HG02943 (cell line): Measurements from ENCODE around the gene AIDA.
"Not testable (repeated sequence)": the region's sequence is repeated elsewhere in the genome, so short reads cannot be mapped to it uniquely, and the experiment has no call there.

Experiments
- ATAC-seq: cut with Tn5 transposase; IDR thresholded peaks from one replicate; pipeline ENCODE4 v1.9.1; 2021; ENCODE audit warnings: mild to moderate bottlenecking, low read depth, moderate library complexity; ENCODE audit not compliant: unreplicated experiment

AIDA gene, protein sequence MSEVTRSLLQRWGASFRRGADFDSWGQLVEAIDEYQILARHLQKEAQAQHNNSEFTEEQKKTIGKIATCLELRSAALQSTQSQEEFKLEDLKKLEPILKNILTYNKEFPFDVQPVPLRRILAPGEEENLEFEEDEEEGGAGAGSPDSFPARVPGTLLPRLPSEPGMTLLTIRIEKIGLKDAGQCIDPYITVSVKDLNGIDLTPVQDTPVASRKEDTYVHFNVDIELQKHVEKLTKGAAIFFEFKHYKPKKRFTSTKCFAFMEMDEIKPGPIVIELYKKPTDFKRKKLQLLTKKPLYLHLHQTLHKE

DNA sequence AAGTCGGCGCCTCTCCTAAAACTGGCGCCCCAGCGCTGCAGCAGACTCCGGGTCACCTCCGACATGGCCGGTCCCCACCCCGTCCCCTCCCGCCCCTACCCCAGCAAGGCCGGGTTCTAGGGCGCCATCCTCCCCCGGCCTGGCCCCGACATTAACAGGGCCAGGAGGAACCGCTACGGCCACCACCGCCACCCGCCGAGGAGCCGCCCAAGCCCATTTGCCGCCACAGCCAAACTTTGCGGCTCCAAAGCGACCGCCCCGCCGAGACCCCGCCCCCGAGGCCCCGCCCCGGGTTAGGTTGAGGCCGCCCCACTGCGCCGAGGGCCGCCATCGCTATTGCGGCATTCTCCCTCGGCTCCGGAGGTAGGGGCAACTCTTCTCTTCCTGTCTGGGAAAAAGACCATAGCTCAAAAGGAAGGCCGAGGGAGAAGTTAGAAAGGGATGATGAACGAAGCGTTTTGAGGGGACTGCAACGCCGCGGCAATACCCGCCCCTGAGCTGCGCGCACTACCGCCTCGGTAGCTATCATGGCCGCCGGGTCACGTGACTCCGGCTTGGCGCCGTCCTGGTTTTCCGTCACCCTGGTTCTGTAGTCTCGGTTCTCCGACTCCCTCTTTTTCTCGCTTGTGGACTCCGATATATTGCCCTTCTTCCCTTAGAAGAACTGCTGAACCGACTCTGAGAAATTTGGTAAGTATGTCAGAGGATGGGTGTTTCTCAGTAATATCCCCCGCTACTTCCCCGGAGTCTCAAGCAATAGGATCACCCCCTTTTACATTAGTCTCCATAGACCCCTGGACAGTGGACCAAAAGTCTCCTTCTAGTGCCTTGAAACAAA lies at the start of gene AIDA, which contains the start of gene BROX:
Gene AIDA (minus strand): TSS at position 239 of the 838 bp plus-strand sequence. CDS start 174 bp downstream, at position 65.
Gene BROX (plus strand): TSS at position 312 of the 838 bp plus-strand sequence. CDS start 3,136 bp downstream, outside the sequence.
- peak; percentile 83 for ATAC-seq

DNA sequence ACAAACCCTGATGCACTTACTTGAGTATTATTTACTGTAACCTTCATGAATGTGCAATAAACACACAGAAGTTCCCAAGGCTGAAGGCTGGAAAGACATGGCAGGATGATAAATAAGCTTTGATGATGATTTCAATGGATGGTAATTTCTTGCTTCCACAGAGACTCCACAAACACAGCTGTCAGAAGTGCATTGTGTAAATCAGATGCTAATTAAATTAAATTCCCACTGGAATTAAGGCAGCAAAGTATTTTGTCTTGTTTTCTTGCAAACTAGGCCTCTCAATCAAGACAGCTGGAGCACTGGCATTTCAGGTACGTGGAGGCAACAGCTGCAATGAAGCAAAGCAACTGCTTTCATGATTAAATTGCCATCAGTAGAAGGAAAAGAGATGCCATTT lies 48.8 kb upstream of the AIDA start:
- ATAC-seq, result no peak

DNA sequence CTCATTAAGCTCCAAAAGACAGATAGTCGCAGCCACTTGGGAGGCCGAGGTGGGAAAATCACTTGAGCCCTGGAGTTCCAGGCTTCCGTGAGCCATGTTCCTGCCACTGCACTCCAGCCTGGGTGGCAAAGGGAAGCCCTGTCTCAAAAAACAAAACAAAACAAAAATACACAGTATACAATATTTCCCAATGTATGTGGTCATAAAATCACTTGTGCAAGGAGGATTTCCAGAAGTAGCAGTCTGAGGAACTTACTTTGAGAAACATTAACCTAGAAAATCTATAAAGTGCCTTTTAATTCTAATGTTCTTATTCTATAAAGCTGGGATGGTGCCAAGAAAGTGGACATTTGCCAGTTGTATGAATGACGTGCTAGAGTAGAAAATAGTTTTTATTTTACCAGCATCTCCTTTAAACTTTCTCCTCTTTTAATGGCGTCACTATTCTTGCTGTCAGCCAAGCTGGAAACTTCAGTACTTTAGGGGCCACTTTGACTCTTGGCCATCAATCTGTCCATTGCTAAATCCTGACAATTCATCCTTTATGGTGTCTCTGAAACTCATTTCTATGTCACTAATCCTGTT lies 47.3 kb upstream of the AIDA start:
- ATAC-seq, result no peak

DNA sequence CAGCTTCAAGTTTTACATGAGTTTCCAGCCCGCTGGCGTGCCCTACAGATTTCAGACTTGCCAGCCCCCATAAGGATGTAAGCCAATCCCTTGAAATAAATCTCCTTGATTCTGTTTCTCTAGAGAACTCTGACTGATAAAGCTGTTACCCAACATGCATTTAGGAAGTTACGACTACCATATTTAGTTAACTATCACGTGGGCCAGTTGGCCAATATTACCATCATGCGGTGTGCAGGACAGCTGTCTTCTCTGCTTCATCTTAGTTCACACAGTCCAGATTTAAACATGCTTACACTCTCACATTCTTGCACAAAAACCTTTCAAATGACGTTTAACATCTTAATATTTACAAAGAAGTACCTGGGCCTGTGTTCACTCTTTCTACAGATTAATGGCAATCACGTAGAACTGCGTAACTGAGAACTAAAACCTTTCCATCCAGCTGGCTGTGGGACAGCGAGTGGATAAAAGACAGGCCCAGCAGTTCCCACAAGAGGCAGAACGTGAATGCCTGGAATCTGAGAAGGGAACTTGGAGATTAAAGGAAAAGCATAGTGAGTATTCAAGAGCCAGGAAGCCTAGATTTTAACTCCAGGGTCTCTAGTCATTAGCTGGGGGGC lies 45.5 kb upstream of the AIDA start:
- no peak for ATAC-seq

DNA sequence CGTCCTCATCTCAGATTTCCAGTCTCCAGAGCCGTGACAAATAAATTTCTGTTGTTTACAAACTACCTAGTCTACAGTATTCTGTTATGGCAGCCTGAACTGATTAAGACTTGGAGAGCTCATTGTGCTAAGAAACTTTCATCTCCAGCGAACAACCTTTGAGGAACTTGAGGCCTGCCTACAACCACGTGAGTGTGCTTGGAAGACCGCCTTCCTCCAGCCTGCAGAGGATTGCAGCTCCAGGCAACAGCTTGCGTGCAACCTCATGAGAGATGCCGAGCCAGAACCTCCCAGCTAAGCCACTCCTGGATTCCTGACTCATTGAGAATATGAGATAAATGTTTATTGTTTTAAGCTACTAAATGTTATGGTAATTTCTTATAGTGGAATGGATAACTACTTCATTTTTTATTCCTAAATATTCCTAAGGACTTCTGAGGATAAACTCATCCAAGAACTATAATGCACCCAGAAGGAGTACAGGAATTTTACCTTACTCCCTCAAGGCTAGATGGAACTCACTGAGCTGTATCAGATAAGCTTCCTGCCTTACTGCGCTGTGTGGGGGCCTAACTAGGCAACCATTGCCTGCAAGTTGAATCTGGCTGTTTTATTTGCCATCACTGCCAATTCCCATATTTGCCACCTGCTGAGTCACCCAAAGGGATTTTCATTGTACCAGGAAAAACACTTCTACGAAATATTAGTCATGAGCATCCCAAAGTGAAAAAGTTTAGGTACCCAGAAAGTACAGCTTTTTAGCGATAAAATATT lies 42.3 kb upstream of the AIDA start:
- no peak for ATAC-seq

DNA sequence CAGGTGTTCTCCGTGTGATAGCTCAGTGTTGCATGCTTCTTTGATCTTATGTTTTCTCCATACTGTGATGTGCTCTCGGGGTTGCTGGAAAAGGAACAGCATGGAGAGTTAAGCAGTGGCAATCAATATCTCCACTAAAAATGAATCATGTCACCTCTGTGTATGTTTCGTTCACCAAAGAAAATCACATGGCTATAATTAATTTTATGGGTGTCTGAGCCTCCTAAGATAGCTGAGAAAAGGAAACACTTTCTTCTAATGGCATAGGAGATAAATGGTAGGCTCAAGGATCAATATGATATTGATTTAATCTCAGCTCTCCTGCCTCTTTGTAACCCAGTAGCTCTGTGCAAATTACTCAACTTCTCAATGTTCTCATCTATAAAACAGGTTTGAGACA lies 39.0 kb upstream of the AIDA start:
- ATAC-seq, result no peak

DNA sequence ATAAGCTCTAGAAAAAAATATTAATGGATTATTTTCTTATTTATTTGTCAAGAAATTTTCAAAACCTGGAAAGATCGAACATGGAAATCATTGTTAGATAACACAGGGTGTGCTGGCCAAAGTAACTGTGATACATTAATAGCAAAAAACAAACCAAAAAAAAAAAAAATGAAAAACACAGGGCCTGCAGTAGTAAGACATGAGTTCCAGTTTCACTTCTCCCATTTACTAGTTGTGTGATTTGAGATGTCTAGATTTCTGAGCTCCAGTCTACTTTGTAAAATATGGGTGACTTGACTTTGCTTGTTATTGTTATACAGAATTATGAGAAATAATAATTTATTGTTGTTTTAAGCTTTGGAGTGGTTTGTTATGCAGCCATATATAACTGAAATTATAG lies 38.4 kb upstream of the AIDA start:
- ATAC-seq, result no peak

DNA sequence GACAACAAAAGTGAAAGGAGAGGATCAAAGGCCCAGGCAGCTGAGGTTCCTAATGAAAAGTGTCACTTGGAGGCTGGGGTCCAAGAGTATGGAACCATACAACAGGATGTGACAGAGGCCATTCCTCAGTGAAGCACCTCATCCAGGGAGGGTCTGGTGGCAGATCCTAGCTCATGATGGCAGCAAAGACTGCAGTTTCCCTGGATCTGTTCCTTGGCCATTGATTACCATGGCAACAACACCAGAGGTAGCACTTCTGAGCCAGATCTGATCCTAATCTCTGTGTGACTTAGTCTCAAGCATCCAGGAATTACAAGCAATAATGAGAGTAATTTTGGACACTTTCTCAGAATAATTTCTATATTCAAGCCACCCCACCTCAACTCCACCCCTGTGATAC lies 37.6 kb upstream of the AIDA start:
- no peak for ATAC-seq

DNA sequence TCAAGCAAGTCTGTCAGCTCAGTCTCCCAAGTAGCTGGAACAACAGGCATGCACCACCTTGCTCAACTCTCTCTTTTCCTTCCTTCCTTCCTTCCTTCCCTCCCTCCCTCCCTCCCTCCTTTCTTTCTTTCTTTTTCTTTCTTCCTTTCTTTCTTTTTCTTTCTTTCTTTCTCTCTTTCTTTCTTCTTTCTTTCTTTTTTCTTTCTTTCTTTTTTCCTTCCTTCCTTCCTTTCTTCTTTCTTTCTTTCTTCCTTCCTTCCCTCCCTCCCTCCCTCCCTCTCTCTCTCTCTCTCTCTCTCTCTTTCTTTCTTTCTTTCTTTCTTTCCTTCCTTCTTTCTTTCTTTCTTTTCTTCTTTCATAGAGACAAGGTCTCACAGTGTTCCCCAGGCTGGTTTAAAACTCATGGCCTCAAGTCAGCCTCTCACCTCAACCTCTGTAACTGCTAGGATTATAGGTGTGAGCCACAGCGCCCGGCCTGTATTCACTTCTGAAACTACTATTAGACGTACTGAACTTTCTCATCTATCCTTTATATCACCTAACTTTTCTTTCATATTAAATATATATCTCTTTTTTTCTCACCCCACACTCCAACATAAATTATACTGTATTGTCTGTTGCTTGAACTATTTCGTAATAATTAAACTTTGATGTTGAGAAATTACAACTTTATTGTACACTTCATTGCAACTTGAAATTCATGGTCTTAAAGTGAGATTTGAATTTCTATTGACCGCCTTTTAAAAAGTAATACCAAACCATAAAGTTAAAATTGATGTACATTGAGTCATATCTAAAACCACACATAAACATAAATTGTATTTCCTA lies 29.6 kb upstream of the AIDA start:
- ATAC-seq, result not testable (repeated sequence)

DNA sequence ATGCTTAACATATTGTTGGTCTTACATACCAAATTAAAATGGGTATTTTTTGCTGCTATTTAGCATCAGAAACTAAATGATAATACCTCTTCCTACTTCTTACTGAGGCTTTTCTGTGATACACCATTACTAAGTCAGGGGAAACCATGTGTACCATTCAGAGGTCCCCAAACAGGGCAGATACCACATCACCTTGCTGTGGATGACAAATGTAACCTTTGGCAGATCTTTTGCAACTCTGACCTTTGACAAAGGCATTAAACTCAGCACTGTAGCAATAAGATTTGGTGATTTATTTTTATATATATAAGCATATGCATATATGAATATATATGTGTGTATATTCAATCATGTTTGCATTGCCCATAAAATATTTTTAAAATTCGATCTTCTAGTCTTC lies 27.6 kb upstream of the AIDA start:
- ATAC-seq, result no peak

DNA sequence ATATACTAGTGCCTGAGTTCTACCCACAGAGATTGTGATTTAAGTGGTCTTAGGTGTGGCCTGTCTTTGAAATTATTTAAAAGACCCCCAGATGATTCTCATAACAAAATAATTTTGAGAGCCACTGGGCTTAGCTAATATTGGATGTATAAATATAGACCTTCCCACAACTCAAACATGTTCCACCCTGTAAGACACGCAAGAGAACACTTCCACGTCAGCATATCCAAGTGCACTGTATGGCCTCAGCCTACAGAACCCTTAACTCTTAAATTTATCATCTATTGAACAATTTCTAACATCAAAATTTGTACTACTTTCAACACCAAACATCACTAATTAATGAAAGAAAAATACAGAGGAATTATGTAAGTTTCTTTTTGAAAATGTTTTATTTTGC lies 27.2 kb upstream of the AIDA start:
- no peak for ATAC-seq

DNA sequence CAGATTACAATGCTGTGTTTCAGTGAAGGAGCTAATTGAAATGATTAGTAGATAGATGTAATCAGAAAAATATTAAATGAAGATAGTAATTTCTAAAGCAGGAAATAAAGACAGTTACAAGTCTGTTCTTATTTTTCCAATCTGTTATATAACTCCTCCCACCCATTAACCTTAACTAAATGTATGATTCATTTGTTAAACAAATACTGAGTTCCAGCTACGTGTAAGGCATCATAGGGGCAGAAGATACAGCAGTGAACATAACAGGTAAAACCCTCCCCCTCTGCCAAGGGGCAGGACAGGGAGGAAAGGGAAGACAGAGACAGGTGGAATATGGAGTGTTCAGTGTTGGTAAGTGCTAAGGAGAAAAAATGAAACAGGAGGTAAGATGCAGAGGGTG lies 24.7 kb upstream of the AIDA start, which contains the start of gene FAM177B:
Gene FAM177B (plus strand): TSS at position 231 of the 400 bp plus-strand sequence. CDS start 9,344 bp downstream, outside the sequence.
- no peak for ATAC-seq

DNA sequence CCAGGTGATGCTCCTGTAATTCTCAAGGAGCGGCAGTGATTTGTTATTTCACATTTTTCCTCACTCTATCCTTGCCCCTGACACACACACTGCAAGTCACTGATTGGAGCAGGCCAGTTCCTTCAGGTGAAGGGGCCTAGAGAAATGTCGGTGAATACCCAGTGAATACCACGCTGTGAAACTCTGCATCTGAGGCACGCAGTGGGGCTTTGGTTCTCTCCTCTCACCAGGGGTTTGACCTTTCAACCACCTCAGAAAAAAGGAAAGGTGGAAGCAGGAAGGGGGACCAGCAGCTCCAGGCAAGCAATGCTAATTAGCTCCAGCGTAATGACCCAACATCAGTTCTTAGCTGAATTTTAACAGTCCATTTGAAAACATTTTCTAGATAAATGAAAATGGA lies 24.2 kb upstream of the AIDA start:
- ATAC-seq, result no peak

DNA sequence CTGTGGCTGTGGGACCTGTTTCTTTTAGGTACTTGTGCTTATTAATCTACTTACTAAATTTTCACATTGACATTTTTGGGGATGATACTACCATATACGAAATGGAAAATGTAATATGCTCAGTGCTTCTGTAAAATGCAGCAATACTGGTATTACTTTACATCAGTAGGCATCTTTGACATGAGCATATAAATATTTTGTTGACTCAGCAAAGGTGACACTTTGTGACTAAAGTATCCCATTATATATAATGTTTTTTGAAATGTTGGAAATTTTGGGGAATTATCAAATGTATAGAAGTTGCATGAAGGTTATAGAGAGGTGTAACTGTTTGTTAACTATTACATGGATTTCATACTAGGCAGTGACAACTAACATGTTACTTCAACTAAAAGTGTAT lies 22.4 kb upstream of the AIDA start:
- ATAC-seq, result no peak

DNA sequence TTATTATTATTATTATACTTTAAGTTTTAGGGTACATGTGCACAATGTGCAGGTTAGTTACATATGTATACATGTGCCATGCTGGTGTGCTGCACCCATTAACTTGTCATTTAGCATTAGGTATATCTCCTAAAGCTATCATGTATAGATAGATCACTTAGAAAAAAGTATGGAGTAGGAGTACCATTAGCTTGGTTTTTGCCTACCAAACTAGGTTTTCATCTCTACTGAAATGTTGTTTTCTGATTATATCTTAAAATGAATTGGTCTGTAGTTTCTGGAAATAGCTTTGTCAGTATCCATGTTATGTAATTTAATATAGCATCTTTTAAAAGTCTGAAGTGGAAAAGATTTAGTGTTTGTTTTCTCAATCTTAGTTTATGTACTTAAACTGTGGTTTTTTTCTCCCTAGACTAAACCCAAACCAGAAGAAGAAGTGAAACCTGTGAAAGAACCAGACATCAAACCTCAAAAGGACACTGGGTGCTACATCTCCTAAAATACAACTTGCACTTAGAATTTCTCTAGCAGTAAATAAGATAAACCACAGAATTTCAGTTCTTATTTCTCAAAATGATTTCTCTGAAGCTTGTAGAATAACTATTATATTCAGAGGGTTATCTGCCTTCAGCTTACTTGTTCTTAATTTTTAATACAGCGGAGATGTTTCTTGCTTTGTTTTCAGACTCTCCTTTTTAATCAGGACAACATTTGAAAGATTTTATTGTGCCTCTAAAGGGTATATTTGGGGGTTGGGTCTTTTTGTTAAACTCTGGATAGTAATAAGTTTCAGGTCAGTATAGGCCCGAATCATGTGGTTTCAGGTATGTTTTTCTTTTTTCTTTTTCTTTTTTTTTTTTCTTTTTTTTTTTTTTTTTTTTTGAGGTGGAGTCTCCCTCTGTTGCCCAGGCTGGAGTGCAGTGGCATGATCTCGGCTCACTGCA lies 20.2 kb upstream of the AIDA start:
- peak; percentile 99 for ATAC-seq

DNA sequence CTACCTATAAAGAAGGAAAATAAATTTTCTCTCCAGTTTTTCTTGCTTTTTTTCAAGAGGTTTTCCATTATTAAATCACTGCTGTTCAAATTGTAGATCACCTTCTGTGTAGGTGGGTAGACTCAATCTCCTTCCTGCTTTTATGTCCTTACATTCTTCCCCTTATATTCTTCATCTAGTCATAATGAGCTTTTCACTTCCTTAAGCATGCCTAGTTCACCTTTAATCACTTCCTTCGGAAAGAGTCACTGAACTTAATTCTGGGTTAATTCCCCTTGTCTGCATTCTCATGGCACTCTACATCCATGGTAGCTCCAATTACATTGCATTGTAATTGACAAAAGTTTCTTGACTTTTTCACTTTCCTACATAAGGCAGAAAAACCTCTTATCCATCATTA lies 18.6 kb upstream of the AIDA start:
- no peak for ATAC-seq

DNA sequence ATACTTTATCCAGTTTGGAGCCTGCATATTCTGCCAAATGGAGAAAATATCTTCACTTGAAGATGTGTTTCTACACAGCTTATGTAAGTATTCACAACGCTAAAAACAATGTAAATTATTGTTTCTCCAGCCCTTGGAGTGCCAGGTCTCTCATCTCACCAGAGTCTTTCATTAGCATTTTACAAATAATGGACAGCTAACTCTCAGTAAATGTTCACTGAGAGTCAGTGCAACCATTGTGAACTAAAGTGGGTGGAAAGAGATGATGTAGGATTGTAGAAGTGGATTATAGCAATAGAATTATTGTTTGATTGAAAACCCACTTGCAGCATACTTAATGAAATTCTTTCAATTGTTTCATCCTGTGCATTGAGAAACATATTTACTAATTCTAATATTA lies 16.5 kb upstream of the AIDA start:
- no peak for ATAC-seq

DNA sequence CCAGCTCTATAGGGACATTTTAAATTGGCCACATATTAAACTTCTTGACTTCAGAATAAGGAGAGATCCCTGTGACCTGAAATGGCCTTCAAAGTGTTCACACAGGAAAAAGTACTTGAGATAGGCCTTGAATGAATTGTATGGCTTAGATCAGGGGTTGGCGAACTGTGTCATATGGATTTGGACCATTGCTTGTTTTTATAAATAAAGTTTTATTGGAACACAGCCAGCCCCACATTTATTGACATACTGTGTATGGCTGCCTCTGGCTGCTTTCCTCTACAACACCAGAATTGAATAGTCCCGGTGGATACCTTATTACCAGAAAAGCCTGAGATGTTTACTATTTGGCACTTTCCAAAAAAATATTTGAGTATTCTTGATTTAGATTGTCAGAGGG lies 4.1 kb upstream of the AIDA start:
- no peak for ATAC-seq
